NCI-H187 (cell line): ENCODE results near the gene TMEM147.
A peak's percentile ranks its signal among the peaks of the same experiment; 100 is the strongest.

ENCODE experiments used
- DNase-seq, 2 experiments: peaks; one replicate each; lab custom pipeline; 2025; lab: John Stamatoyannopoulos, UW

Gene TMEM147

DNA sequence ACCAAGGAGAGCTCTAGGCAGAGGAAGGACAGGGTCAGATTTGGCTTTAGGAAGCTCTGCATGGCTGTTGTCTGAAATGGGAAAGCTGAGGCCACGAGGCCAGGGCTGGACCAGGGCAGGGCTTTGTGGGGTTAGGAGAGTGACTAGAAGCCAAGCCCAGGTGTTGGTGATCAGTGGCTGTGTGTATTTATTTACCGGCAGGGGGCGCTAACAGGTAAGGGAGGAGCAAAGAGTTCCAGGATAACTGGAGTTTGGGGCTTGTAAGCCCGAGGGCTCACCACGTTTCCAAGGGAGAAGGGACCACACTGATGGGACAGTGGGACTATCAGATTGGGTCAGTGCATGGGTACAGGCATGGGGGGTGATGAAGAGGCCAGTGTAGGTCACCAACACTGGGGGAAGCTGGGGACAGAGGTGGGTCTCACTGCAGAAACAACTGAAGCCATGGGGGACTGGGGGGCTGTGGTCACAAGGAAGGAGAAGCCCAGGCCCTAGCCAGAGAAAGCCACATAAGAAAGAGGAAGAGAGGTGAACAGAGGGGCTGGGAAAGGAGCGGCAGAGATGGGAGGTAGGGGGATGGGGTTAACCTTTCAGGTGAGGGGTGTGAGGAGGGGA, 3.9 kb downstream of the TMEM147 start:
- peak in 1 of 2 experiments; percentile 77 for DNase-seq

DNA sequence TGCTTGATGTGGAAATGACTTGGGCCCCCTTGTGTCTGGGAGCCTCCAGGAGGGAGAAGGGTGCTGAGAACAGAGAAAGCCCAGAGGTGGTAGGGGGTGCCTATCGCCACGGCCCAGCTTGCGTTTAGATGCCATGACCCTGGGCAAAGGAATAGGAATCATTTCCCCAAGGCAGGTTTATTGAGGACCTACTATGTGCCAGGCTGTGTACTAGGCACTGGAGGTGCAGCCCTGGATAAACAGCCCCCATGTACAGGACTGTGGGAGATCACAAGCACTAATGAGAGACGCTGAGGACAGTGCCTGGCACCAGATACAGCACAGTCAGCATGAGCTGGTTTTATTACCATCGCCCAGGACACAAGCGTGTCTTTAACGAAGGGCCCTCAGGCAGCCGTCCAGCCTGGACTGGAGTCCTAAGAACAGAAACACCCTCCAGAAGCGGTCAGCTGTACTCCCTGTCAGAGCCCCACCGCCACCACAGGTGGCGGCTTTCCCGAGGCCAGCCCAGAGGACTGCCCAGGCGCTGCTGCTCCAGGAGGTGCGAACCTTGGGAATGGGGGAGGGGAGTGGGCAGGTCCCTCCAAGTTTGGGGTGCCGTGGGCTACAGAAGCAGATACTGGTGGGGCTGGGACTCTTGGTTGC, 4.6 kb downstream of the TMEM147 start:
- no peak for DNase-seq

DNA sequence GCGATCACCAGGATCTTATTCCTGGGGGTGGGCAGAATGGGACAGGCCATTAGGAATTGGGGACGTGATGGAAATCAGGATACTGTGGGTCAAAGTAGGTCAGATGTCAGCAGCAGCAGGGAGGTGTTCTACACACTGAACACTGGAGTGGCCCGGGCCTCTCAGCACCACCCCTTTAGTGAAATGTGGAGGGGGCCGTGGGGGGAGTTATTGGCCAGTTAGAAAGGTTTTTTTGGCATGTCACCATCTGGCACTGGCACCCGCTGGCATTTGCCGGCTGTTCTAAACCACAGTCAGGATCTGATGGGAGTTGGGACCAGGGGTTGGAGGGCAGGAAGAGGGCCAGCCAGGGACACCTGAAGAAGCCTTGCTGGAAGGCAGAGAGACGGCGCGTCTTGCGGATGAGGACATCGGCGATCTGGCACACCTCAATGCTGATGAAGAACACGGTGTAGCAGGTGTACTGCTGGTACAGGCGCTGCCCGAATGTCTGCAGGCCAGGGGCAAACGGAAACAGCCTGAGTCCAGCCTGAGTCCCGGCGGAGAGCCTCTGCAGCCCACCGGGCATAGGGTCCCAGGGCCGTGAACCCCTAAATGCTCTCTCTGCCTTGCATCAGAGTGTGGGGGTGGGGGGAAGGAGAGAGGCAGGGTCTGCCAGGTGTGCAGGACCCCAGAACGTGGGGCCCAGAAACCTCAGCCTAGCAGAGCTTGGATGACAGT, 5.8 kb downstream of the TMEM147 start:
- DNase-seq = no peak

GRCh38 chr19:35552534-35553384, 7.3 kb downstream of the TMEM147 start:
- DNase-seq = no peak

DNA sequence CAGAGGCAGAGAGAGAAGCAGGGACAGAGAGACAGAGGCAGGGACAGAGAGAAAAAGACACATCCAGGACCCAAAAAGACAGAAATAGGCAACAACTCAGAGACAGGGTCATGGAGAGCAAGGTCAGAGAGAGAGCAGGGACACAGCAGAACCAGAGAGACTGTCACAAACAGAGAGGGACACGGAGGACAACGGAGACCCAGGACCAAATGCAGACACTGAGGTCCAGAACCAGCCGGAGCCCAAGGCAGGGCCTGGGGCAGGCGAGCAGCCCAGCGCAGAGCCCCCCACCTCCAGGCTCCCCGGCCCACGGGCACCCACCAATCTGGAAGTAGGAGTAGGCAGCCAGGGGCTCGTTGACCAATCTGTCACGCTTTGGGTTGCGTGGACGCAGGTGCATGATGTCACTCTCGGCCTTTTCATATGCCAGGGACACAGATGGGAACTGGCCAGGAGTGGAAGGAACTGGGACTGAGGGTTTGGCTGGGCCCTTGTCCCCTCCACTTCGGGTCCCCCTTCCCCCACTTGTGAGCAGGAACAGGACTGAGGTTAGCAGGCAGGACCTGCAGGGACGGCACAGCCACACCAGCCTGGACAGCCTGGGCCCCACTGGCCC, 8.1 kb downstream of the TMEM147 start:
- DNase-seq = no peak

DNA sequence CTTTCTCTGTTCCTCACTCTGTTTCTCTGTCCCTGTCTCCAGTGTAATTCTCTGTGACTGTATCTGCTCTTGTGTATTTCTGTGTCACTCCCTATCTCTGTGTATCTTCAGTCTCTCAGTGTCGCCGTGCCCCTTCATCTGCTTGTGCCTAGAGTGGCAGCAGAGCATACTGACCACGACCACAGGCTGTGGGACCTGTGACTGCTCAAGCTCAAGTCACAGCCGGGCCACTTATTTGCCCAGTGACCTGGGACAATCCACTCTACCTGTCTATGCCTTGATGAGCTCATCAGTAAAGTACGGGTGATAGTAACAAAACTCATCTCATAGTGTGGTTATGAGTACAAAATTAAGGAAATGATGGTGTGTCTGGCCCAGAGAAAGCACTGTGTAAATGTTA, 8.7 kb downstream of the TMEM147 start:
- no peak for DNase-seq

DNA sequence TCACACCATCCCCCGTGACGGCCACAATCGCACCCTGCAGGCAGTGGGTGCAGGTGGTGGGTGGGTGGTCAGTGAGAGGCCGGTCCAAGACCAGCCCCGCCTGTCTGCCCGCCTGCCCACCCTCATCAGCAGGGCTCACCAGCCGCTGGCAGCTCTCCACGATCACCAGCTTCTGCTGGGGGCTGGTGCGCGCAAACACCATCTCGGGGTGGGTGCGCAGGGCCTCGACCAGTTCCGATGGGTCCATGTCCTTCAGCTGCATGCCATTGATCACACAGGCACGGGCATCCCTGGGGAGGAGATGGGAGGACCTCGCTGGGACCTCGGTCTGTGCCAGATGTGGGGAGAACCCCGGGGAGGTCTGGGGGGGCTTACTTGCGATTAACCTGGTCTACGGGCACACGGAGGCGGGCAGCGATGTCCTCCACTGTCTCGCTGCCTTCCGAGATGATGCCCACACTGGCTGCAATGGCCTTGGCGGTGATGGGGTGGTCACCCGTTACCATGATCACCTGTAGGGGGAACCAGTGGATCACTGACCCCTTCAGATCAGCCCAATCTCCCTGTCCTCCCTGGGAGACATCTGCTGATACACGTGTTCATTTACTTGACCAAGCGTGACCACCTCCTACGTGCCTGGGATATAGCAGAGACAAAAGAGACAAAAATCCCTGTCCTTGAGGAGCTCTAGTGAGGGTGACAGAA, 10.0 kb downstream of the TMEM147 start:
- no peak for DNase-seq

DNA sequence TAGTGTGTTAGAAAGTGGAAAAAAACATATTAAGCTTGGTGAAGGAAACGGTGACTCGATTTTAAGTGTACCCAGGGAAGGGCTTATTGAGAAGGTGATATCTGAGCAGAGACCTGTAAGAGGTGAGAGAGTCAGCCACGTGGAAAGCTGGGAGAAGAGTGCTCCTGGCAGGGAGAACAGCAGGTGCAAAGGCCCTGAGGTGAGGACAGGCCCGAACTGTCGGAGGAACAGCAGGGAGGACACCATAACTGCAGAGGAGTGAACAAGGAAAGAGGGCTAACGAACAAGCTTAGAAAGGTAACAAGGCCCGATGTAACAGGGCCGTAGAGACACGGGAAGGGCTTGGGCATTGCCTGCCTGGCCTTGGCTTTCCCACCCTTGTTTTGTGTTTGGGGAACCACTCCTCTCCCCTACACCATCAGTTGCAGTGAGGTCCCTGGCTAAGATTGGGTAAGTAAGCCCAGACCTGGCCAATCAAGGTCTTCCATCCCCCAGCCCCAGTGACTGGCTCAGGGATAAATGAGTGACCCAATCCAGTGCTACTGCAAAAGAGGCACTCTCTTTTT, 10.7 kb downstream of the TMEM147 start:
- no peak for DNase-seq

DNA sequence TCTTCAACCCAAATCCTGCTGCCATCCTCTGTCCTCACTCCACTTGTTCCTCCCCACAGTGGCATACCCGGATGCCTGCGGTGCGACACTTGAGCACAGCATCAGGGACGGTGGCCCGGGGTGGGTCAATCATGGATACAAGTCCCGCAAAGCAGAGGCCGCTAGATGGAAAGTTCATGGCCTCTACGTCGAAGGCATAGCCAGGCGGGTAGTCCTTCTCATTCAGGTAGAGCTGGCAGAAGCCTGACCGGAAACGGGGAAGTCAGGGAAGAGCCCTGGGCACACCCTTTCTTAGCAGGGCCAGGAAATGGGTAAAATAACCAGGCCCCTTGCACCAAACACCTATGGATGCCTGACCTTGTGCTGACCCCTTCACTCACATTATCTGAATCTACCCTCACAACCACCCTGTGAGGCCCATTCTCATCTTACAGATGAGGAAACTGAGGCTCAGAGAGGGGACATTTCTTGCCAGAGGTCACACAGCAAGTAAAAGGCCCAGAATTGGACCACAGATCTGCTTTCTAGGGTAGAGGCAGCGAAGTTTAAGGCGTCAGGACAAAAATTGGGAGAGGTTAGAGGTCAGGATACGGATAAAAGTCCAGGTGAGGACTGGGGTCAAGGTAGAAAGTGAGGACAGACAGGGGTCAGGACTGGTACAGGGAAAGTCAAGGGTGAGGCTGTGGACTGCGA, 11.6 kb downstream of the TMEM147 start:
- DNase-seq = no peak

- peak in 1 of 2 experiments; percentile 16 for DNase-seq
These were observed 12.3 kb downstream of the TMEM147 start for GRCh38 chr19:35557539-35558399.

- no peak for DNase-seq
These were observed 13.2 kb downstream of the TMEM147 start for GRCh38 chr19:35558400-35559280.

GRCh38 chr19:35559281-35559659, 13.8 kb downstream of the TMEM147 start:
- no peak for DNase-seq

DNA sequence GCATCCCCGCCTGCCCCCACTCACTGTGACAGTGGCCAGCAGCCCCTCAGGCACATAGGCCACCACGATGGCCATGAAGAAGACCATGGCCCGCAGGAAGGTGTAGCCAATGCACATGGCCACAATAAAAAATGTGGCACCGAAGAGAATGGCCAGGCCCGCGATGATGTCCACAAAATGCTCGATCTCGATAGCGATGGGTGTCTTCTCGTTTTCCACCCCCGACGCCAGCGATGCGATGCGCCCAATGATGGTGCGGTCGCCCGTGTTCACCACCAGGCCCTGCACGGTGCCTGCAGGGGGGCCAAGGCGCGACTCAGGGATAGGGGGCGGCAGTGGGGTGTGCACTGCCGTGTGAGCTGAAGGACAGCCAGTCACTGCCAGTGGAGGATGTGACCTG, 14.4 kb downstream of the TMEM147 start:
- no peak for DNase-seq

GRCh38 chr19:35560271-35560670, 14.8 kb downstream of the TMEM147 start:
- no peak for DNase-seq

- no peak for DNase-seq
These were observed 15.3 kb downstream of the TMEM147 start for GRCh38 chr19:35560677-35561076.

- DNase-seq = no peak
These were observed 16.0 kb downstream of the TMEM147 start for GRCh38 chr19:35561436-35561835.

DNA sequence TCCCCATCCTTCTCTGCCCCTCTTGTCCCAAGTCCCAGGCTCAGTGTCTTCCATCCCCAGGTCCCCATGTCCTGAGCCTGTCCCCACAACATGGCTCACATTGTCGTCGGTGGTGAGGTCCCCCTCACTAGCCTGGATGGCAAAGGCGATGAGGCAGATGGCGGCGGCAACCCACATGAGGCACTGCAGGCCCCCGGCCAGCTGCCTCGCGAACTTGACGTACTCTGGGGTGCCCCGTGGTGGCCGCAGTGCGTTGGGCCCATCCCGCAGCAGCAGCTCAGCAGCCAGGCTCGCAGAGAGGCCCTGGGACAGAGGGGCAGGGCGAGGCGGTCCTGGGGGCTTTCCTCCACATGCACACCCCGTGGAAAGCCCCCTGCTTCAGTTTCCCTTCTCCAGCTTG, 16.9 kb downstream of the TMEM147 start:
- no peak for DNase-seq

DNA sequence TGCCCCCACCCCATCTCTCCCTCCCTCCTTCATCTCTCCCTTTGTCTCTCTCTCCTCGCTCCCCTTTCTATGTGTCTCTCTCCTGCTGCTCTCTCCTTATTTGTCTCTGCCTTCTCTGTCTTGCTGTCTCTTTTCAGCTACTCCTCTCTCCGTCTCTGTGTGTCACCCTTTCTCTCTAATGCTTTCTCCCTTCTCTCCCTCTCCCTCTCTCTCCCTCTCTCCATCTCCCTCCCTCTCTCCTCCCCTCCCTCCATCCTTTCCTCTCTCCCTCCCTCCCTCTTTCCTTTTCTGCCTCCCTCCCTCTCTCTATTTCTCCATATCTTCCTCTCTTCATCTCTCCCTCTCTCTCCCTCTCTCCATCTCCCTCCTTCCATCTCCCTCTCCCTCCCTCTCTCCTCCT, 17.4 kb downstream of the TMEM147 start:
- DNase-seq = no peak
